GM15510 (cell line): ENCODE measurements around the gene CD37.

Experiments
- POLR2A ChIP-seq: IDR thresholded peaks from 3 replicates; pipeline ENCODE4 v1.6.1; 2011; ENCODE audit warnings: borderline replicate concordance; ENCODE audit not compliant: insufficient read length; ENCODE audit errors: extremely low read depth

Gene CD37

GRCh38 chr19:49326165-49326704 is 9.0 kb upstream of the CD37 start:
- TF ChIP-seq POLR2A = no peak

GRCh38 chr19:49327878-49328544 is 7.2 kb upstream of the CD37 start:
- no peak for TF ChIP-seq POLR2A

GRCh38 chr19:49328741-49329140 is 6.5 kb upstream of the CD37 start:
- TF ChIP-seq POLR2A = no peak

- no peak for TF ChIP-seq POLR2A
Measured at GRCh38 chr19:49331616-49332055, 3.6 kb upstream of the CD37 start.

- TF ChIP-seq POLR2A = no peak
Measured at GRCh38 chr19:49333418-49333805, 1.8 kb upstream of the CD37 start.

- peak; percentile 93 for TF ChIP-seq POLR2A
Measured at GRCh38 chr19:49333811-49334288, 1.4 kb upstream of the CD37 start.

GRCh38 chr19:49335784-49336481 is 727 bp downstream of the CD37 start:
- TF ChIP-seq POLR2A = no peak

- peak; percentile 21 for TF ChIP-seq POLR2A
Measured at GRCh38 chr19:49336482-49337266, 1.5 kb downstream of the CD37 start.

GRCh38 chr19:49337267-49338022 is 2.2 kb downstream of the CD37 start:
- peak; percentile 16 for TF ChIP-seq POLR2A

- TF ChIP-seq POLR2A = peak; percentile 6
Measured at GRCh38 chr19:49338023-49338677, 2.9 kb downstream of the CD37 start.

- TF ChIP-seq POLR2A = no peak
Measured at GRCh38 chr19:49338691-49339300, 3.6 kb downstream of the CD37 start.

GRCh38 chr19:49339301-49340068 is 4.3 kb downstream of the CD37 start:
- no peak for TF ChIP-seq POLR2A

- peak; percentile 33 for TF ChIP-seq POLR2A
Measured at GRCh38 chr19:49340069-49340864, 5.1 kb downstream of the CD37 start.
